Erythroblast (primary cell): Measurements from ENCODE around the gene CDT1.

ENCODE experiments used
- GATA1 ChIP-seq: IDR thresholded peaks from 2 replicates; pipeline ENCODE4 v1.6.1; 2011; ENCODE audit warnings: low read depth, mild to moderate bottlenecking, control low read depth, low read length, moderate library complexity
- POLR2A ChIP-seq: IDR thresholded peaks from 2 replicates; pipeline ENCODE4 v1.6.1; 2011; ENCODE audit warnings: mild to moderate bottlenecking, low read length

DNA sequence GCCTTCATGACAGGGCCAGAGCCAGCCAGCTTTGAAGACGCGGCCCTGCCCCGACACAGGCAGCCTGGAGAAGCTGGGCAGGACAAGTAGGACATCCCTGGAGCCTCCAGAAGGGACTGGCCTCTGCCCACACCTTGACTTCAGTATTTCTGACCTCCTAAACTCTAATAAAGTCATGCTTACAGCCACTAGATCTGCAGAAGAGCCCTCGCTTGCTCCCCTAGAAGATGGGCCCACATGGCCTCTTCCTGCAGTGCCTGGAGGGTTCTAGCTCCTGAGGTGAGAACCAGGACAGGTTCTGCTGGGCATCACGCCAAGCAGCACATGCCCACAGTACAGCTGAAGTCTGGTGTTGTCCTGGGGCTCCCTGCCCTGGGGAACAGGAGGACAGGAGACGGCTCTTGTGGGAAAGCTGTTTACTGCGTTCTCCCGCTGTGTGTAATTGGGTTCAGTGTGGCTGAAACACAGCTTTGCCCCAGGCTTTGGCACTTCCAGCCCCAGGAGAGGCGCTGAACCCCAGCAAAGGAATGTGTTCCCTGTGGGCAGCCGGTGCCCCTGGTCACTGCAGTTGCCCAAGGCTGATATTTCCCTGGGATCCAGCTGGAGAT, 5.6 kb downstream of the CDT1 start:
- TF ChIP-seq GATA1 (no peak), POLR2A (no peak)
